H1 (cell line): Measurements from ENCODE around the gene STIMATE.

Experiments
- ATF2 ChIP-seq: IDR thresholded peaks from 2 replicates; pipeline ENCODE4 v1.6.1; 2012; ENCODE audit warnings: low read length, inconsistent platforms
- BRCA1 ChIP-seq: IDR thresholded peaks from 2 replicates; pipeline ENCODE4 v1.6.1; 2012; ENCODE audit warnings: low read depth, low read length, improper control_type of control experiment
- CHD2 ChIP-seq: IDR thresholded peaks from 2 replicates; pipeline ENCODE4 v1.6.1; 2012; ENCODE audit warnings: low read length, improper control_type of control experiment
- CTCF ChIP-seq, 3 experiments: IDR thresholded peaks; 1 replicate in 2 of 3; 2 replicates in 1 of 3; pipeline versions ENCODE4 v1.5.1 to v1.6.1; 2011; ENCODE audit warnings: low read length in 3 of 3, mild to moderate bottlenecking in 3 of 3, inconsistent platforms in 2 of 3, low read depth in 1 of 3, moderate library complexity in 1 of 3; ENCODE audit not compliant: insufficient read depth in 1 of 3; ENCODE audit errors: control extremely low read depth in 1 of 3
- POLR2A ChIP-seq, 2 experiments: IDR thresholded peaks; 1 replicate in 1 of 2; 2 replicates in 1 of 2; pipeline ENCODE4 v1.6.1; 2011; ENCODE audit warnings: low read depth in 2 of 2, low read length in 2 of 2, mild to moderate bottlenecking in 2 of 2; ENCODE audit errors: control extremely low read depth in 1 of 2
- POLR2AphosphoS5 ChIP-seq: IDR thresholded peaks from 2 replicates; pipeline ENCODE4 v1.6.1; 2011; ENCODE audit warnings: low read depth, low read length
- TAF1 ChIP-seq: IDR thresholded peaks from 2 replicates; pipeline ENCODE4 v1.6.1; 2011; ENCODE audit warnings: mild to moderate bottlenecking, low read depth, low read length
- USF2 ChIP-seq: IDR thresholded peaks from 2 replicates; pipeline ENCODE4 v1.6.1; 2011; ENCODE audit warnings: low read length, improper control_type of control experiment
- YY1 ChIP-seq: IDR thresholded peaks from 2 replicates; pipeline ENCODE4 v1.6.1; 2011; ENCODE audit warnings: low read depth, mild to moderate bottlenecking, low read length

GRCh38 chr3:52882377-52882776 is 15.0 kb downstream of the STIMATE start:
- TF ChIP-seq TAF1 (no peak), ATF2 (no peak), CTCF (IDR thresholded peaks at IDR 0.05; ENCODE audit: control extremely low read depth in 1 of 3, insufficient read depth in 1 of 3, low read depth in 1 of 3, low read length in 3 of 3) (no peak), POLR2A (IDR thresholded peaks at IDR 0.05; ENCODE audit: control extremely low read depth in 1 of 2, low read depth in 2 of 2, low read length in 2 of 2) (no peak), USF2 (no peak), BRCA1 (no peak), YY1 (no peak), CHD2 (no peak), POLR2AphosphoS5 (no peak)
